K562 (cell line): Measurements from ENCODE around the gene LRRC59. TPM values are rescaled to one million over a fixed set of nuclear protein-coding genes. Genes with fewer than 3 reads are reported as not detected.

Experiments
- ATAC-seq: fragments of 200-7000 bp; cut with Tn5 transposase; 3 replicates; pipeline ENCODE4 v1.9.1; 2020; ENCODE audit warnings: moderate library complexity
- BruUV-seq: library from RNA; stranded (reverse); fragments of 400-500 nt; replicated peaks from 2 replicates; lab custom pipeline; 2021; lab: Mats Ljungman, UMichigan
- CTCF ChIA-PET: fragments of 300-600 bp; formaldehyde crosslinking; extraction: SDS; loops from one replicate; lab custom pipeline; 2021; ENCODE audit warnings: low intra/inter-chr PET ratio; lab: Yijun Ruan, JAX
- POLR2A ChIA-PET: fragments of 300-600, 350-650 bp; sonication (Branson Sonifier 250); formaldehyde crosslinking; extraction: SDS; loops from one replicate; lab custom pipeline; 2021; ENCODE audit warnings: antibody characterized with exemption, inconsistent platforms; lab: Yijun Ruan, JAX
- DNase-seq, 4 experiments: peaks; one replicate each; pipeline versions ENCODE4 v3.0.0 to v3.0.0-alpha.2; 2011 to 2018; ENCODE audit warnings: low spot score in 3 of 4, mixed read lengths in 3 of 4; ENCODE audit errors: extremely low read depth in 1 of 4
- FAIRE-seq: peaks from 2 replicates; lab custom pipeline; 2011; peaks lifted over from hg19 to GRCh38; lab: Jason Lieb, UNC
- H2AFZ ChIP-seq: 2 replicates; pipeline ENCODE4 v1.6.0; 2011; ENCODE audit warnings: low read depth, low read length, control low read depth, inconsistent platforms
- H3K27ac ChIP-seq: fragments of 200-600 bp; 3 replicates; pipeline ENCODE4 v1.8.0; 2011; ENCODE audit warnings: low read depth, mild to moderate bottlenecking, control low read depth, inconsistent platforms, low read length, moderate library complexity, mixed read lengths; ENCODE audit errors: extremely low read depth
- H3K27me3 ChIP-seq, 2 experiments: fragments of 300-600 bp in 1 of 2; 2 replicates in 1 of 2; 3 replicates in 1 of 2; pipeline versions ENCODE4 v1.6.0 to v1.8.0; 2011; ENCODE audit warnings: inconsistent platforms in 2 of 2, low read length in 2 of 2, mild to moderate bottlenecking in 1 of 2, mixed read lengths in 1 of 2, moderate library complexity in 1 of 2; ENCODE audit not compliant: control insufficient read depth in 2 of 2, insufficient read depth in 2 of 2
- H3K36me3 ChIP-seq: fragments of 300-600 bp; 3 replicates; pipeline ENCODE4 v1.8.0; 2011; ENCODE audit warnings: mild to moderate bottlenecking, low read length, inconsistent platforms; ENCODE audit not compliant: control insufficient read depth, insufficient read depth
- H3K4me1 ChIP-seq, 2 experiments: fragments of 200-600 bp in 1 of 2; replicated peaks in 1 of 2; 2 replicates in 1 of 2; 3 replicates in 1 of 2; pipeline versions ENCODE4 v1.5.1 to v1.8.0; 2011; ENCODE audit warnings: inconsistent platforms in 2 of 2, low read length in 2 of 2, mild to moderate bottlenecking in 1 of 2, mixed read lengths in 1 of 2, moderate library complexity in 1 of 2; ENCODE audit not compliant: control insufficient read depth in 2 of 2, insufficient read depth in 2 of 2
- H3K4me2 ChIP-seq: 2 replicates; pipeline ENCODE4 v1.6.1; 2011; ENCODE audit warnings: low read length, control low read depth, inconsistent platforms, mixed read lengths; ENCODE audit not compliant: insufficient read depth
- H3K4me3 ChIP-seq: fragments of 200-600 bp; sonication (generic), shearing (Covaris generic); 2 replicates; pipeline ENCODE4 v1.5.1; 2016; ENCODE audit warnings: control low read depth, inconsistent platforms
- H3K79me2 ChIP-seq: fragments of 200-600 bp; 3 replicates; pipeline ENCODE4 v1.8.0; 2011; ENCODE audit warnings: low read length, inconsistent platforms; ENCODE audit not compliant: control insufficient read depth, insufficient read depth
- H3K9ac ChIP-seq, 2 experiments: 2 replicates each; pipeline versions ENCODE4 v1.6.0 to v1.6.1; 2011; ENCODE audit warnings: low read depth in 2 of 2, low read length in 2 of 2, control low read depth in 1 of 2, inconsistent platforms in 1 of 2, mild to moderate bottlenecking in 1 of 2, mixed read lengths in 1 of 2; ENCODE audit not compliant: insufficient read depth in 1 of 2
- H3K9me1 ChIP-seq: one replicate; pipeline ENCODE4 v1.6.0; 2011; ENCODE audit warnings: inconsistent platforms, mild to moderate bottlenecking, low read length, moderate library complexity; ENCODE audit not compliant: control insufficient read depth, insufficient read depth
- H3K9me3 ChIP-seq: replicated peaks from 2 replicates; pipeline ENCODE4 v1.5.1; 2011; ENCODE audit warnings: low read depth, low read length, inconsistent platforms; ENCODE audit not compliant: control insufficient read depth, insufficient read depth
- H4K20me1 ChIP-seq: replicated peaks from 2 replicates; pipeline ENCODE4 v1.6.1; 2011; ENCODE audit warnings: low read length, inconsistent platforms, mixed read lengths; ENCODE audit not compliant: control insufficient read depth, insufficient read depth
- RBM25 ChIP-seq: fragments of 200-400 bp; formaldehyde crosslinking; IDR thresholded peaks from 2 replicates; pipeline ENCODE4 v1.6.1; 2018; ENCODE audit warnings: low read length, low read depth, moderate library complexity; ENCODE audit not compliant: severe bottlenecking
- WGBS: fragments of 100-300 bp; shearing (Covaris generic); methylation state at CpG from one replicate; pipeline ENCODE4 v1.1.6; 2016; ENCODE audit warnings: low coverage, mixed read lengths; ENCODE audit not compliant: insufficient coverage; ENCODE audit errors: missing lambda C conversion rate; 5-methylcytosine and 5-hydroxymethylcytosine counted together
- in situ Hi-C: fragments of 300-500 bp; cut with MboI; formaldehyde crosslinking; loops from 4 replicates; pipeline ENCODE4 v1.15.0; 2018; ENCODE audit warnings: inconsistent platforms, mixed read lengths
- intact Hi-C: fragments of 100-400 bp; cut with micrococcal nuclease; formaldehyde crosslinking; loops from 2 replicates; pipeline ENCODE4 v1.14.2; 2022
- polyA plus RNA-seq, 8 experiments: library from polyadenylated mRNA; depleted of rRNA in 4 of 8; stranded (reverse) in 5 of 8; unstranded in 3 of 8; fragments of >200 nt; fragmentation: Nextera tagmentation in 2 of 8; fragmentation: Illumina TruSeq in 1 of 8; extraction: Ambion mirVana in 2 of 8; extraction: Trizol in 1 of 8; gene quantifications; 2 replicates each; pipeline versions ENCODE4 v1.2.1 to v1.2.3, GENCODE V29; 2011 to 2014; ENCODE audit warnings: inconsistent platforms in 1 of 8, missing spikeins in 1 of 8
- total RNA-seq, 7 experiments: library from RNA; depleted of rRNA in 6 of 7; stranded (reverse); fragments of >200 nt in 6 of 7; fragmentation: Illumina TruSeq in 2 of 7; extraction: Trizol in 2 of 7; gene quantifications; 2 replicates each; pipeline versions ENCODE4 v1.2.1 to v1.2.3, GENCODE V29; 2011 to 2021; ENCODE audit warnings: low replicate concordance in 1 of 7
- TF ChIP-seq, protein P1 (sequence below): IDR thresholded peaks from 2 replicates; pipeline ENCODE4 v1.6.1; 2011; ENCODE audit not compliant: insufficient read length; ENCODE audit errors: extremely low read depth

LRRC59 gene
- total and polyA plus RNA-seq, 9 of the 15 experiments (the other 6 are each of a cell fraction or from before 2014, with no cell fraction given) = 27.8 to 244 (median 154) TPM

DNA sequence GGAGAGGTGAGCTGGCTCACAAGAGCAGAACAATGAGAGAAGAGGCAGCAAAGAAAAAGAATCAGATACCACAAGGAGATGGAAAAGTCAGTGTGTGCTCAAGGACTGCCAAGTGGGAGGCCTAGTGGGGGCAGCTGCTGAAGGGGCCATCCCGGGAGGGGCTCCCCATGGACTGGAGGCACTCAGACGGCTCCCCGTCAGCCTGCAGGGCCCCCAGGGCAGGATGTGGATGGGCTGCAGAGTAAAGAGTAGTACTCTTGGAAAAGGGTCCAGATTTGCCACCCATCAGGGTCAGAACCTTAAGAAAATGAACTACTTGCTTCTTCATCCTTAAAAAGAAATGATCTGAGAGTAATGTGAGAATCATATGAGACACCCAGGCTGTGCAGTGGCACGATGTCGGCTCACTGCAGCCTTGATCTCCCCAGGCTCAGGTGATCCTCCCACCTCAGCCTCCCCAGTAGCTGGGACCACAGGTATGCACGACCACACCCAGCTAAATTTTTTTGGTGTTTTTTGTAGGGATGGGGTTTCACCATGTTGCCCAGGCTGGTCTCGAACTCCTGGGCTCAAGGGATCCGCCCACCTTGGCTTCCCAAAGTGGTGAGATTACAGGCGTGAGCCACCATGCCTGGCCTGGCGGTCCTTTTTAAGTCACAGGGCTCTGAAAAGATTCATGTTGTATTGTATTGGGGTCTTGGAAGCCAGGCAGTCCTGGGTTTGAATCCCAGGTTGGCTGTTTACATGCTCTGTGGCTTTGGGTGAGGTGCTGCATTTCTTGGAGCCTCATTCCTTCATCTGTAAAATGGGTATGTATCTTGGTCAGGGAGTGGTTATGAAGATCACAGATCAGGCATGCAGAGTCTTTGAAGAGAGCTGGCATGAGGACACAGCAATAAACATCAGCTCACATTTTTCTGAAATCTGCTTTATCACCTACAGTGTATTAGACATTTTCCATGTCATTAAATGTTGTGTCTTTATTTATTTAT lies 43.8 kb upstream of the LRRC59 start:
- H3K79me2 ChIP-seq = no peaks in the 10 kb centered on the region
- H3K27ac ChIP-seq = no peak overlapping the region
- no peaks in the 10 kb centered on the region for H3K36me3 ChIP-seq
- no TSS peak for BruUV-seq
- H3K9me1 ChIP-seq = no peaks in the 10 kb centered on the region
- FAIRE-seq = no peak
- no peak for ATAC-seq
- no peak overlapping the region for H3K4me3 ChIP-seq
- no peaks in the 10 kb centered on the region for H3K9me3 ChIP-seq
- H3K4me2 ChIP-seq = no peak overlapping the region
- peak overlapping the region in 1 of 2 experiments; percentile 43; a peak in 2 of 4 replicates for H3K9ac ChIP-seq
- H4K20me1 ChIP-seq = no peaks in the 10 kb centered on the region; the same call in 1 of the 2 replicates
- H3K4me1 ChIP-seq = peaks cover 6 to 15% of the 10 kb centered on the region in 2 experiments; a peak in 4 of 5 replicates
- peak in 1 of 4 experiments; percentile 3 for DNase-seq
- no peaks in the 10 kb centered on the region; a peak in 1 of 5 replicates for H3K27me3 ChIP-seq
- in situ Hi-C loops (no loop called here), intact Hi-C loops (no loop called here)
- WGBS = 39% methylated on average over 9 of the region's 10 CpGs
- peak; percentile 40 for TF ChIP-seq RBM25
- TF ChIP-seq, protein P1, sequence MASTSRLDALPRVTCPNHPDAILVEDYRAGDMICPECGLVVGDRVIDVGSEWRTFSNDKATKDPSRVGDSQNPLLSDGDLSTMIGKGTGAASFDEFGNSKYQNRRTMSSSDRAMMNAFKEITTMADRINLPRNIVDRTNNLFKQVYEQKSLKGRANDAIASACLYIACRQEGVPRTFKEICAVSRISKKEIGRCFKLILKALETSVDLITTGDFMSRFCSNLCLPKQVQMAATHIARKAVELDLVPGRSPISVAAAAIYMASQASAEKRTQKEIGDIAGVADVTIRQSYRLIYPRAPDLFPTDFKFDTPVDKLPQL = no peak
- no peak overlapping the region for H2AFZ ChIP-seq
- ChIA-PET POLR2A (interaction anchor here (0.9 to 3.0 kb wide), 3 partner anchors 9 to 18 kb away, joined by 7 to 10 read pairs (median 7); no protein-coding TSS in a partner anchor), CTCF (no interaction called here)
